ENCODE measurements around the gene SCNN1A.

Gene SCNN1A

DNA sequence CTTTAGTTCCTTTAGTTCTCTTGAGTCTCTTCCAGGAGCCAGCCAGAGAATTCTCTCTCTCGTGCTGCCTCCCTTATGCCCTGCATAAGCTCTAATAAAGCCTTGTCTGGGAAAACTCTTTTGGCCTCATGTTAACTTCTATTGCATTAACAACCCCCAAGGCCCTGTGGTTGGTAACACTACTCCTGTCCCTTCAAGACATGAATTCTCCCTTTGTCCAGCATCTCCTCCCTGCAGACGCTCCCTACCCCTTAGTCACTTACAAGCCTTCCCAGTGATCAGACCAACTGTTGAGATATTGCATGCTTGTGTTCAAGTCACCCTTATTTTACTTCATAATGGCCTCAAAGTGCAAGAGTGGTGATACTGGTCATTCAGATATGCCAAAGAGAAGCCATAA, 20.7 kb upstream of the SCNN1A start:
- TF ChIP-seq POLR2A (IDR thresholded peaks at IDR 0.05; ENCODE audit: low read depth, low read length): no peak
- TF ChIP-seq TAF1 (IDR thresholded peaks at IDR 0.05; ENCODE audit: borderline replicate concordance, low read depth, low read length): no peak
- no peak for TF ChIP-seq POLR2AphosphoS5 (IDR thresholded peaks at IDR 0.05; ENCODE audit: low read depth, low read length)
- FAIRE-seq: no peak
- DNase-seq (ENCODE audit: insufficient read length): no peak

DNA sequence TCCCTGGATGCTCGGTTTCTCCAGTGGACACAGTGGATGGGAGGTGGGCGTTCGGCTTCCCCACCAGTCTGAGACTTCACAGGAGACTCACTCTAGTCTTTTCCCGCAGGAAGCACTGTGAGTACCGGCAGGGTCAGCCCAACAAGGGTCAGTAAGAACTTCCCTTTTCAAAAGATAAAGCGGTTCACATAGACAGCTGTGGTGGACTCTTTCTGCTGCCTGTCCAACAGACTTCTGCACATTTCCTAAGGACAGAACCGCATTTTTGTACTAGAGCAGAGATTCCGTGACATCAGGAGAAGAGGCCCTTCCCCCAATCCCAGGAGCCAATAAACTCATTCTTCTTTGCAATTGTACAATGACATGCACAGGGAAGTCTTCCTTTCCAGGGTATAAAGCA, 19.0 kb upstream of the SCNN1A start:
- FAIRE-seq (no peak), DNase-seq (ENCODE audit: insufficient read length) (no peak)
- no peak for TF ChIP-seq POLR2AphosphoS5 (IDR thresholded peaks at IDR 0.05; ENCODE audit: low read depth, low read length)
- TF ChIP-seq TAF1 (IDR thresholded peaks at IDR 0.05; ENCODE audit: borderline replicate concordance, low read depth, low read length): no peak
- TF ChIP-seq POLR2A (IDR thresholded peaks at IDR 0.05; ENCODE audit: low read depth, low read length): no peak

DNA sequence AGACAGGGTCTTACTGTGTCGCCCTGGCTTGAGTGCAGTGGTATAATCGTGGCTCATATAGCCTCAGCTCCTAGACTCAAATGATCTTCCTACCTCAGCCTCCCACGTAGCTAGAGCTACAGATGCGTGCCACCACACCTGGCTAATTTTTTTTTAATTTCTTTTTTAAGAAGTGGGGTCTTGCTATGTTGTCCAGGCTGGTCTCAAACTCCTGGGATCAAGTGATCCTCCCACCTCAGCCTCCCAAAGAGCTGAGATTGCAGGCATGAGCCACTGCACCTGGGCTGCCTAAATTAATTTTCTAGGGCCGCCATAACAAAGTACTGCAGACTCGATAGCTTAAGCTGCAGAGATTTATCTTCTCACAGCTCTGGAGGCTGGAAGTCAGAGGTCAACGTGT, 17.7 kb upstream of the SCNN1A start:
- no peak for FAIRE-seq
- DNase-seq (ENCODE audit: insufficient read length): no peak
- TF ChIP-seq POLR2A (IDR thresholded peaks at IDR 0.05; ENCODE audit: low read depth, low read length) (no peak), TAF1 (IDR thresholded peaks at IDR 0.05; ENCODE audit: borderline replicate concordance, low read depth, low read length) (no peak), POLR2AphosphoS5 (IDR thresholded peaks at IDR 0.05; ENCODE audit: low read depth, low read length) (no peak)

DNA sequence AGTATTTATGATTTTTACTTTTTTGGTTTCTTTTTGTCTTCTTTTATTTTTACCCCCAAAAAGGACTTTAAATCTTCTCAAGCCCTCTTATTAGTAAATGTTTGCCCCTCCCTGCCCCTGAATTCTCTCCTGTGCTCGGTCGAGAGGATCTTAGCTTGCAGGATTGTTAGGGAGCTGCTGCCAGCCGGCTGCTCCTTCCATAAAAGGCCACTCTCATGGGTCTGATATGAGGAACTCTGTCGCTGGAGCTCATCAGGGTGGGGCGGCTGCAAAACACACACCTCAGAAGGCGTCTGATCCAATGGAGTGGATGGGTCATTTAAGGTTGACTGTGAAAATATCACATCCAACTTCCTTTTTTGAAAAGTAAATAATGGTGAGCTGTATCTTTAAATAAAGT, 17.1 kb upstream of the SCNN1A start:
- DNase-seq (ENCODE audit: insufficient read length): no peak

DNA sequence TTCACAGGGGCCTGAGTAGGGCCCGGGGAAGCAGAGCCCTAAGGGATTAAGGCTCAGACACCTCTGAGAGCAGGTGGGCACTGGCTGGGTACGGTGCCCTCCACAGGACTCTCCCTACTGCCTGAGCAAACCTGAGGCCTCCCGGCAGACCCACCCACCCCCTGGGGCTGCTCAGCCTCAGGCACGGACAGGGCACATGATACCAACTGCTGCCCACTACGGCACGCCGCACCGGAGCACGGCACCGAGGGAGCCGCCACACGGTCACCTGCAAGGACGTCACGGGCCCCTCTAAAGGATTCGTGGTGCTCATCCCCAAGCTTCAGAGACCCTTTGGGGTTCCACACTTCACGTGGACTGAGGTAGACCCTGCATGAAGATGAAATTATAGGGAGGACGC, 15.7 kb upstream of the SCNN1A start:
- no peak for FAIRE-seq
- TF ChIP-seq TAF1 (IDR thresholded peaks at IDR 0.05; ENCODE audit: borderline replicate concordance, low read depth, low read length) (no peak), POLR2AphosphoS5 (IDR thresholded peaks at IDR 0.05; ENCODE audit: low read depth, low read length) (no peak)
- DNase-seq (ENCODE audit: insufficient read length): no peak

More for the DNA sequence above, 17.1 kb upstream of the SCNN1A start:
- no peak for FAIRE-seq
- TF ChIP-seq TAF1 (IDR thresholded peaks at IDR 0.05; ENCODE audit: borderline replicate concordance, low read depth, low read length): no peak
- no peak for TF ChIP-seq POLR2A (IDR thresholded peaks at IDR 0.05; ENCODE audit: low read depth, low read length)
- TF ChIP-seq POLR2AphosphoS5 (IDR thresholded peaks at IDR 0.05; ENCODE audit: low read depth, low read length): no peak

DNA sequence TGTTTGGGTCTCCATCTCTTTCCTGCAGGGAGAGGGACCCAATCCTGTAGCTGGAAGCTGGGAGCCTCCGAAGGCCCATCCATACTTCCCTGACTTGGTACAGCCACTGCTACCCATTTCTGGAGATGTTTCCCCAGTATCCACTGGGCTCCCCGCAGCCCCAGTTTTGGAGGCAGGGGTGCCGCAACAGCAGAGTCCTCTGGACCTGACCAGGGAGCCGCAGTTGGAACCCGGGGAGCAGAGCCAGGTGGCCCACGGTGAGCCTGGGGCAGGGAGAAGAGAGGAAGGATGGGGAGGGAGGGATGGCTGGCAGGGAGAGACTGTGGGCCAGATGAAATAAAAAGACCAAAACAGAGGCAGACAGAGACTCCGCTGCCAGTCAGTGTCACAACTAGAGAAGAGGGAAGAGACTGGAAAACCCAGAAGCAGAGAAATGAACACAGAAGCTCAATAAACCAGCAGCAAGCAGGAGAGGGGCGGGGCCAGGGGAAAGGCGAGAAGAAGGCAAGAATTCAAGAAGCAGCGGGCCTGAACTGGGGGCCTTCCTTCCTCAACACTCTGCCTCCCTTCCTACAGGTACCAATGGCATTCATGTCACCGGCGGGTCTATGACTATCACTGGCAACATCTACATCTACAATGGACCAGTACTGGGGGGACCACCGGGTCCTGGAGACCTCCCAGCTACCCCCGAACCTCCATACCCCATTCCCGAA, 14.9 kb upstream of the SCNN1A start:
- FAIRE-seq (no peak), DNase-seq (ENCODE audit: insufficient read length) (no peak)
- TF ChIP-seq POLR2A (IDR thresholded peaks at IDR 0.05; ENCODE audit: low read depth, low read length): no peak
- TF ChIP-seq TAF1 (IDR thresholded peaks at IDR 0.05; ENCODE audit: borderline replicate concordance, low read depth, low read length): no peak
- TF ChIP-seq POLR2AphosphoS5 (IDR thresholded peaks at IDR 0.05; ENCODE audit: low read depth, low read length): no peak

DNA sequence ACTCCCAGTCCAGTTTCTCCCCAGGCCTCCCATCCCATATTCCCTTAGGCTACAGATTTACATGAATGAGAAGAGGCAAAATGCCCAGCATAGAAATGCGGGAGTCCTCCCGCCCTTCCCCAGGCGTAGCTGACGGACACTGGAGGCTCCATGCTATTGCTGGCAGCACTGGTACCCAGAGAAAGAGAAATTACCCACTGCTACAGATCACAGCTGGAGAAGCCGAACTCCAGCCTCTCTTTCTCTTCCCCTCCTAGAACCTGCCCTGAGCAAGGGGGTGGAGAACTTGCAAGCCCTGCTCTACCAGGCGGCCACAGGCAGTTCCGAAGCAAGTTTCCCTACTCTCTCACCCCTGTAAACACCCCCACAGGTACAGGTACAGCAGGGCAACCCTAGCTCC, 12.2 kb upstream of the SCNN1A start:
- DNase-seq (ENCODE audit: insufficient read length): no peak
- no peak for FAIRE-seq
- no peak for TF ChIP-seq POLR2AphosphoS5 (IDR thresholded peaks at IDR 0.05; ENCODE audit: low read depth, low read length)
- no peak for TF ChIP-seq TAF1 (IDR thresholded peaks at IDR 0.05; ENCODE audit: borderline replicate concordance, low read depth, low read length)
- TF ChIP-seq POLR2A (IDR thresholded peaks at IDR 0.05; ENCODE audit: low read depth, low read length): no peak

DNA sequence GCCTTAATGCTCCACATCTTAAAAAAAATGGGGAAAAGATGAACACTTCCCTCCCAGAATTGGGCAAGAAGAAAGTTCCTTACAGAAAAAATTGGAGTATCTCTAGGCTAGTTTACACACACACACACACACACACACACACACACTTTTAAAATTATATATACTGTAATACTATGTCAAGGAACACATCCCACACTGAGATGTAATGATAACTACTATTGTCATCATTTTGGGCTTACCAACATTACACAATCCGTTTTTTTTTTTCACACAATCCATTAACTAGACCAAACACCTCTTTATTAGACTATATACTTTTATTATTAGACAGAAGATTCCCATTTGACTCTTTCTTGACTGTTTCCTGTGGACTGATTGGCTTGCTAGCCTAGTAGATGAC, 11.1 kb upstream of the SCNN1A start:
- TF ChIP-seq TAF1 (IDR thresholded peaks at IDR 0.05; ENCODE audit: borderline replicate concordance, low read depth, low read length) (no peak), POLR2A (IDR thresholded peaks at IDR 0.05; ENCODE audit: low read depth, low read length) (no peak), POLR2AphosphoS5 (IDR thresholded peaks at IDR 0.05; ENCODE audit: low read depth, low read length) (no peak)
- FAIRE-seq: no peak
- no peak for DNase-seq (ENCODE audit: insufficient read length)

DNA sequence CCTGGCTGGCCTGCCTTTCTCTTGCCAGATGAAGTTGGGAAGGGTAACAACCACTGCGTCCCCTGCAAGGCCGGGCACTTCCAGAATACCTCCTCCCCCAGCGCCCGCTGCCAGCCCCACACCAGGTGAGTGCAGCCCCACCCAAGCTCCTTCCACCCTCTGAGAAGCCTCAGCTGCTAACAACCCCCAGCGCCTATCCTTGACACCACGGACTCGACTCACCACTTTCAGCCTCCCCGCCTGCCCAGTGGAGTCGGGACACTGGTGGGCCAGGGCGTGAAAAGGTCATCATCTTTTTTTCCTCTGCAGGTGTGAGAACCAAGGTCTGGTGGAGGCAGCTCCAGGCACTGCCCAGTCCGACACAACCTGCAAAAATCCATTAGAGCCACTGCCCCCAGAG, 10.7 kb upstream of the SCNN1A start:
- FAIRE-seq: no peak
- TF ChIP-seq TAF1 (IDR thresholded peaks at IDR 0.05; ENCODE audit: borderline replicate concordance, low read depth, low read length) (no peak), POLR2A (IDR thresholded peaks at IDR 0.05; ENCODE audit: low read depth, low read length) (no peak), POLR2AphosphoS5 (IDR thresholded peaks at IDR 0.05; ENCODE audit: low read depth, low read length) (no peak)
- no peak for DNase-seq (ENCODE audit: insufficient read length)

DNA sequence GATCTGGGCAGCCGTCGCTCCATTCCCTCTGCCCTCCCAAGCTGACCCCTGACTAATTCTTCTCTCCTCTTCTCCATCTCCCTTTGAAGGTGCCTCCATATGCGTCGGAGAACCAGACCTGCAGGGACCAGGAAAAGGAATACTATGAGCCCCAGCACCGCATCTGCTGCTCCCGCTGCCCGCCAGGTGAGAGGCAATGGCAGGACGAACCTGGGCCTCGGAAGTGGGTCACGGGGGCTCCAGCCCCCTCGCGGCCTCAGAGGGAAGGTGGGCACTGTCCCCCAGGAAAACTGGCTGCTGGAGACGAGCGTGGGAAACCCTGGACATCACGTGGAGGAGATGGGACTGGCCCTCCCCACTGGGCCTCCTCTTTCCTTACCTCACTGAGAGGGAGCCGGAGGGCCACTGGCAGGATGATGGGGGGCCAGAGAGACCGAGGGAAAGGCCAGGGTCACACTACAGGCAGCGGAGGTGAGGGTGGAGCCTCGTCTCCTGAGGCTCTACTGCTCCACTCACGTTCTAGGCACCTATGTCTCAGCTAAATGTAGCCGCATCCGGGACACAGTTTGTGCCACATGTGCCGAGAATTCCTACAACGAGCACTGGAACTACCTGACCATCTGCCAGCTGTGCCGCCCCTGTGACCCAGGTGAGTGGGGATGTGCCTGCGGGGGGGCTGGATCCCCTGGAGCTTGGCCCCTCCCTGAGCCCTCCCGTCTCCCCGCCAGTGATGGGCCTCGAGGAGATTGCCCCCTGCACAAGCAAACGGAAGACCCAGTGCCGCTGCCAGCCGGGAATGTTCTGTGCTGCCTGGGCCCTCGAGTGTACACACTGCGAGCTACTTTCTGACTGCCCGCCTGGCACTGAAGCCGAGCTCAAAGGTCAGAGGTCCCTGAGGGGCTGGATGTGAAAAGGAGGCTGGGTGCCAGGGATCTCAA, 9.4 kb upstream of the SCNN1A start:
- FAIRE-seq (no peak), DNase-seq (ENCODE audit: insufficient read length) (no peak)
- TF ChIP-seq TAF1 (IDR thresholded peaks at IDR 0.05; ENCODE audit: borderline replicate concordance, low read depth, low read length) (no peak), POLR2A (IDR thresholded peaks at IDR 0.05; ENCODE audit: low read depth, low read length) (no peak), POLR2AphosphoS5 (IDR thresholded peaks at IDR 0.05; ENCODE audit: low read depth, low read length) (no peak)

DNA sequence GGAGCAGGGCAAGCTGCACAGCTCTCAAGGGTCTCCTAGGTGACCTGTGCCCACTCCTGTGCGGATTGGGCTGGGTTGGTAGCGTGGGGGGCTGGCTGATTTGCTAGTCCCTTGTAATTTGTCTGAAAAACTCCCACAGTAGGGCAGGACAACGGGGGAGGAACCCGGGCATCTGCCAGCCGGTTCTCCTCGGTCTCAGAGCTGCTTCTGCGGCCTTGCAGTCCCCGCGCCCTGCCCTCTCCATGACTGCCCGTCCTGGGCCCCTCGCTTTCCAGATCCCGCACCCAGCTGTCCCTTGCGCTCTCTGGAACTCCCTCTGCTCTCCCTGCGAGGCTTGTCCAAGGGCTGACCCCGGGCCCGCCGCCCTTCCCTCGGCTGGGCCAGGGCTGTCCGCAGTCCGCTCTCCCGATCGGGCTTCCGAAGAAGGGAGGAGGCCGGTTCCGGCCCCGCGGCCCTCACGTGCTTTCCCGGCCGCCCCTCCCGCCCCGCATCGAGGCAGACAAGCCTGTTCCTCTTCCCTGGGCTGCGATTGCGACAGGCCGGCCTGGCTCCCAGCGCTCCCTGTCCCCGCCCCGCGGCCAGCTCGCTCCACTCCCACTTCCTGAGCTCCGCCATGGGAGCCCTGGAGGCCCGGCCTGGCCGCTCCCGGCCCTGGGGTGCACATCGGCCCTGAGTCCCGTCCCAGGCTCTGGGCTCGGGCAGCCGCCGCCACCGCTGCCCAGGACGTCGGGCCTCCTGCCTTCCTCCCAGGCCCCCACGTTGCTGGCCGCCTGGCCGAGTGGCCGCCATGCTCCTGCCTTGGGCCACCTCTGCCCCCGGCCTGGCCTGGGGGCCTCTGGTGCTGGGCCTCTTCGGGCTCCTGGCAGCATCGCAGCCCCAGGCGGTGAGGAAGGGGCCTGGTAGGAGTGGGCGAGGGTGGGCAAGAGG, 8.5 kb upstream of the SCNN1A start, which contains the start of gene LTBR:
Gene LTBR, plus strand, starts transcription at position 591 of the 927 bp plus-strand sequence. Its CDS starts 197 bp downstream, at position 788.
- TF ChIP-seq TAF1 (IDR thresholded peaks at IDR 0.05; ENCODE audit: borderline replicate concordance, low read depth, low read length) (no peak), POLR2A (IDR thresholded peaks at IDR 0.05; ENCODE audit: low read depth, low read length) (no peak), POLR2AphosphoS5 (IDR thresholded peaks at IDR 0.05; ENCODE audit: low read depth, low read length) (no peak)
- FAIRE-seq (no peak), DNase-seq (ENCODE audit: insufficient read length) (no peak)

Measured in GM12892 (cell line).